ENCODE results near the gene ARHGEF28. TPM values are rescaled to one million over a fixed set of nuclear protein-coding genes. Genes with fewer than 3 reads are reported as not detected.

ARHGEF28 gene
- total and polyA plus RNA-seq, 9 of the 15 experiments (the other 6 are each of a cell fraction or from before 2014, with no cell fraction given), result 0.27 TPM; not detected in 8

GRCh38 chr5:73692166-73692640 is 66.2 kb downstream of the ARHGEF28 start:
- TF ChIP-seq, protein P1, sequence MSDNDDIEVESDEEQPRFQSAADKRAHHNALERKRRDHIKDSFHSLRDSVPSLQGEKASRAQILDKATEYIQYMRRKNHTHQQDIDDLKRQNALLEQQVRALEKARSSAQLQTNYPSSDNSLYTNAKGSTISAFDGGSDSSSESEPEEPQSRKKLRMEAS (CRISPR knock-in tag; IDR thresholded peaks at IDR 0.05), result no peak
- TF ChIP-seq CBX5 (IDR thresholded peaks at IDR 0.05; ENCODE audit: borderline replicate concordance, low read depth) (no peak), EGR1 (conservative IDR thresholded peaks at IDR 0.05) (no peak), CCAR2 (IDR thresholded peaks at IDR 0.05; ENCODE audit: low read depth, low read length) (no peak), MYNN (IDR thresholded peaks at IDR 0.05) (no peak), MYNN (CRISPR knock-in tag; IDR thresholded peaks at IDR 0.05) (no peak), TCF7 (IDR thresholded peaks at IDR 0.05; ENCODE audit: borderline replicate concordance) (no peak), ZNF263 (CRISPR knock-in tag; IDR thresholded peaks at IDR 0.05; ENCODE audit: borderline replicate concordance) (no peak), ZBTB34 (CRISPR knock-in tag; IDR thresholded peaks at IDR 0.05) (no peak), XRCC5 (IDR thresholded peaks at IDR 0.05; ENCODE audit: low read depth, low read length) (no peak), SOX6 (IDR thresholded peaks at IDR 0.05) (no peak), ZNF316 (IDR thresholded peaks at IDR 0.05) (no peak), FOXK2 (conservative IDR thresholded peaks at IDR 0.05 in 1 of 2, IDR thresholded peaks at IDR 0.05 in 1 of 2; ENCODE audit: low read depth in 2 of 2) (no peak), ZNF592 (IDR thresholded peaks at IDR 0.05) (no peak), ZSCAN29 (IDR thresholded peaks at IDR 0.05) (no peak), ADNP (tag; IDR thresholded peaks at IDR 0.05) (no peak), GATA2 (CRISPR knock-in tag; IDR thresholded peaks at IDR 0.05) (no peak), KAT7 (CRISPR knock-in tag; IDR thresholded peaks at IDR 0.05; ENCODE audit: borderline replicate concordance) (no peak)
- no peak overlapping the region for H2AFZ ChIP-seq (ENCODE audit: low read depth, low read length)
- no peaks in the 10 kb centered on the region for H3K9me1 ChIP-seq (ENCODE audit: control insufficient read depth, insufficient read depth, low read length)
- H3K4me1 ChIP-seq (replicated peaks in 1 of 2; ENCODE audit: control insufficient read depth in 2 of 2, insufficient read depth in 2 of 2, low read length in 2 of 2), result no peaks in the 10 kb centered on the region
- 0% methylated on average over 2 of the region's 2 CpGs for WGBS (ENCODE audit: insufficient coverage, low coverage, missing lambda C conversion rate)
- no TSS peak for BruUV-seq (replicated peaks)
- no peaks in the 10 kb centered on the region; a peak in 1 of 5 replicates for H3K27me3 ChIP-seq (ENCODE audit: control insufficient read depth in 2 of 2, insufficient read depth in 2 of 2, low read length in 2 of 2)
- H3K36me3 ChIP-seq (ENCODE audit: control insufficient read depth, insufficient read depth, low read length), result no peaks in the 10 kb centered on the region
- H3K9me3 ChIP-seq (replicated peaks; ENCODE audit: control insufficient read depth, insufficient read depth, low read depth, low read length), result no peaks in the 10 kb centered on the region
- H3K79me2 ChIP-seq (ENCODE audit: control insufficient read depth, insufficient read depth, low read length), result no peaks in the 10 kb centered on the region
- H4K20me1 ChIP-seq (replicated peaks; ENCODE audit: control insufficient read depth, insufficient read depth, low read length), result no peaks in the 10 kb centered on the region
- in situ Hi-C loops (cut with MboI) (no loop called here), intact Hi-C loops (cut with micrococcal nuclease) (loop anchor here (5.0 to 10.0 kb wide), 2 partner anchors 100 to 177 kb away; no protein-coding TSS in a partner anchor)
- no peak overlapping the region for H3K4me2 ChIP-seq (ENCODE audit: insufficient read depth, low read length)
- H3K4me3 ChIP-seq, result no peak overlapping the region
- DNase-seq (ENCODE audit: extremely low read depth in 1 of 4, low spot score in 3 of 4) (no peak), FAIRE-seq (no peak), ATAC-seq (no peak)
- H3K27ac ChIP-seq (ENCODE audit: extremely low read depth, low read depth, low read length), result no peak overlapping the region
- no peak overlapping the region for H3K9ac ChIP-seq (ENCODE audit: insufficient read depth in 1 of 2, low read depth in 2 of 2, low read length in 2 of 2)
- POLR2A ChIA-PET, result no interaction called here
- CTCF ChIA-PET (ENCODE audit: low intra/inter-chr PET ratio), result no interaction called here
